GM18507 (cell line): ENCODE measurements around the gene SLC2A4.
"Not testable (repeated sequence)": the region's sequence is repeated elsewhere in the genome, so short reads cannot be mapped to it uniquely, and the experiment has no call there.

Experiments
- DNase-seq: peaks from one replicate; pipeline ENCODE4 v3.0.0; 2011; ENCODE audit warnings: low read depth; ENCODE audit not compliant: insufficient read length; ENCODE audit errors: extremely low spot score
- FAIRE-seq: peaks from 2 replicates; lab custom pipeline; 2011; peaks lifted over from hg19 to GRCh38; lab: Jason Lieb, UNC

Gene SLC2A4

GRCh38 chr17:7243838-7244237, 37.7 kb upstream of the SLC2A4 start:
- not testable (repeated sequence) for FAIRE-seq, DNase-seq

- FAIRE-seq (no peak), DNase-seq (no peak)
These were observed 34.7 kb upstream of the SLC2A4 start for GRCh38 chr17:7246779-7247178.

GRCh38 chr17:7248796-7249195, 32.7 kb upstream of the SLC2A4 start:
- DNase-seq (no peak), FAIRE-seq (no peak)

GRCh38 chr17:7249214-7249613, 32.3 kb upstream of the SLC2A4 start:
- DNase-seq (no peak), FAIRE-seq (no peak)

- no peak for DNase-seq
- FAIRE-seq = no peak
These were observed 31.7 kb upstream of the SLC2A4 start for GRCh38 chr17:7249830-7250229.

- DNase-seq = no peak
- peak; percentile 64 for FAIRE-seq
These were observed 30.6 kb upstream of the SLC2A4 start for GRCh38 chr17:7250695-7251627.

GRCh38 chr17:7251661-7252175, 29.8 kb upstream of the SLC2A4 start, which contains the start of gene CTDNEP1:
CTDNEP1 (minus strand) TSS chr17:7251734; CDS start chr17:7251296, 438 bp downstream.
- FAIRE-seq = peak; percentile 100
- peak; percentile 95 for DNase-seq

GRCh38 chr17:7252176-7253043, 29.1 kb upstream of the SLC2A4 start, which contains the start of gene ELP5:
ELP5 (plus strand) TSS chr17:7252215; CDS start chr17:7252551, 336 bp downstream.
- FAIRE-seq (no peak), DNase-seq (peak; percentile 81)

- FAIRE-seq (no peak), DNase-seq (no peak)
These were observed 28.4 kb upstream of the SLC2A4 start for GRCh38 chr17:7253082-7253481.

- FAIRE-seq = no peak
- no peak for DNase-seq
These were observed 27.0 kb upstream of the SLC2A4 start for GRCh38 chr17:7254511-7254910.

- DNase-seq = no peak
- FAIRE-seq = no peak
These were observed 24.6 kb upstream of the SLC2A4 start for GRCh38 chr17:7256766-7257456.

GRCh38 chr17:7258731-7259554, 22.6 kb upstream of the SLC2A4 start:
- FAIRE-seq (no peak), DNase-seq (no peak)

- DNase-seq (no peak), FAIRE-seq (no peak)
These were observed 22.0 kb upstream of the SLC2A4 start for GRCh38 chr17:7259555-7259889.

- DNase-seq = no peak
- no peak for FAIRE-seq
These were observed 21.4 kb upstream of the SLC2A4 start for GRCh38 chr17:7260151-7260550.

- no peak for FAIRE-seq
- no peak for DNase-seq
These were observed 20.7 kb upstream of the SLC2A4 start for GRCh38 chr17:7260651-7261378.

GRCh38 chr17:7261379-7262191, 19.9 kb upstream of the SLC2A4 start:
- DNase-seq (no peak), FAIRE-seq (no peak)

GRCh38 chr17:7262192-7262934, 19.2 kb upstream of the SLC2A4 start, which contains the start of gene CLDN7:
CLDN7 (minus strand) TSS chr17:7262478; CDS start chr17:7262043, 435 bp downstream.
- DNase-seq (no peak), FAIRE-seq (no peak)
